ENCODE data around the gene ANO4.

ANO4 gene

DNA sequence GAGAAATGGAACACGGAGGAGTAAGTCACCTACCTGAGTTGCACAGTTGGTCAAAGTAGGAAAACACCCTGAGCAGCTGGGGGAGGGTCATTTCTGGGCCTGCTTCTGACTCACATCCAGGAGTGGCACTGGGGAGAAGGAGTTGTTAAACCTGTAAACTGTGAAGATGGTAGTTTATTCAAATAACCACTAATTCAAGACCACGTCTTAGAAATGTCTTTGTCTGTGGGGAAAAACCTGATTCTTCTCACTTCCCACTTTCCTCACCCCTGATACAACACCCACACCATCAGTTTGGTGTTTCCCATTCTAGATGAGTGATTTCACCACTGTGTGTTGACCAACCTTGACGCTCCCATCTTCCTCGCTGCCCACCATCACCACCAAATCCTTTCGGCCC lies 207.1 kb downstream of the ANO4 start:
- DNase-seq: no peak

DNA sequence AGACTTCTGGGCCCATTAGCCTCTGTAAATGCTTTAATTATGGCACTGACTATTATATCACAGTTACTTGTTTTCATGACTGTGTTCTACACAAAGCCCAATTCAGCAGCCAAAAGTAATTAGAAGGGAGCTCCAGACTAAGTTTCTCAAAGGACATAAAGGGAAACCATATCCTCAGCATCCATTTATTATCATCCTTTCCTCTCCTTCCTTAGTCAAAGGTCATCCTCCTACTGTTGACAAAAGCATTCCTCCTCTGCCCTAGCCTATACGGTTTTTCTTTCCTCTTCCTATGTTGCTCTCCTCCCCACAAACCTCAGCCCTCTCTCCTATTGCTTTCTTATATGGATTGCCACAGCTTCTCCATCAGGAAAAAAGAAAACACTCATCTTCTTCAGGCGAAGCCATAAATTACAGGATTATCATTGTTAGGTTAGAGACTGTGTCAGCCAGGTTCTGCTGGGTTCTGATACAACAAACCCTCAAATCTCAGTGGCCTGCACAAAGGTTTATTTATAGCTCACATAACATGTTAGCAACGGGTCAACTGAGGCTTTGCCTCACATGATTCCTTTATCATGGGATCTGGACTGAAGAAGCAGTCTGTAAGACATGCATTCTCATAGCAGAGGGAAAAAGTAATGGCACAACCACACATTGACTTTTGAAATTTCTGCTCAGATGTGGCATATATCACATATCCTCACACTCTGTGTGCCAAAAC lies 208.3 kb downstream of the ANO4 start:
- DNase-seq: no peak

DNA sequence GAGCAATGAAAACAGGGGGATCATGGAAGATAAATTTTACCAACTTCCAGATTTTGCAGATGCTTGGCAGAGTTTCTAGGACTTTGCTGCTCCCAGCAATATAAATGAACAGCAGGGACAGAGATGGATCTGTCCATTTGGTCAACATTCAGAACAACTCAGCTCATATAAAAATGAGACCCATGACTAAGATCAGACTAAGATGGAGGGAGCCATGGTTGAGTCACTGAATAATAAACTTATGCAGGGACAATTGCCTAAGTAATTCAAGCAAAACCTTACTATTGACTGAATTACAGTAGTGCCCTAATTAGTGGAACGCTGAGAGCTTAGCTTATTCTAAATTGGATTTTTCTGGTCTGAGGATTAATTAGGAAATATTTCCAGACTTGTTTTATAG lies 210.3 kb downstream of the ANO4 start:
- DNase-seq: no peak

DNA sequence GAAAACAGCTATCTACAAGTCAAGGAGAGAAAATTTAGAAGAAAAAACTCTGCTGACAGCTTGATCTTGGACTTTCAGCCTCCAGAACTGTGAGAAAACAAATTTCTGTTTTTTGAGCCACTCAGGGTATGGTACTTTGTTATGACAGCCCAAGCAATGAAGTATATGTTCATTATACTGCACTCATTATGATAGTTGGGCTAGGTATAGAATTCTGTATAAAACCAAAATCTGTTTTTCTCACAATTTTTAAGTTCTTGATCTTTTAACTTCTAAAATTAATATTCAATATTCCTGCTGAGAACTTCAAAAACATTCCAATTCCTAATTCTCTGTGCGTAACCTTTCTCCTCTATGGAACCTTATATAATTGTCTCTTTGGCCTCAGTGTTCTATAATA lies 214.7 kb downstream of the ANO4 start:
- DNase-seq: no peak

DNA sequence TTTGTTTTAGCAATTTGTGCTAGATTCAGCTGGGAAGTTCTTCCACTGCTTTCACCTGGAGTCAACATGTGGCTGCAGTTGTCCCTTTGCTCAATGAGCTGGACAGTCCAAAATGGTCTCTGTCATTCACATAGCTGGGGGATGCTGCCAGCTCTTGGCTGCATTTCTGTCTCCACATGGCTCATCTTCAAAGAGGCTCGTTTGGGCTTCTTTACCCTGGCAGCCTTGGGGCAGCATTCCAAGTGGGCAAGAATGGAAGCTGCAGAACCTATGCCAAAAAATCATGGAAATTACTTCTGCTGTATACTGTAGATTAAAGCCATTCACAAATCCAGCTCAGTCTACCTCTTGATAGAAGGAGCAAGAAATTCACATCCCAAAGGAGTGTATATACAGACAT lies 216.3 kb downstream of the ANO4 start:
- no peak for DNase-seq

DNA sequence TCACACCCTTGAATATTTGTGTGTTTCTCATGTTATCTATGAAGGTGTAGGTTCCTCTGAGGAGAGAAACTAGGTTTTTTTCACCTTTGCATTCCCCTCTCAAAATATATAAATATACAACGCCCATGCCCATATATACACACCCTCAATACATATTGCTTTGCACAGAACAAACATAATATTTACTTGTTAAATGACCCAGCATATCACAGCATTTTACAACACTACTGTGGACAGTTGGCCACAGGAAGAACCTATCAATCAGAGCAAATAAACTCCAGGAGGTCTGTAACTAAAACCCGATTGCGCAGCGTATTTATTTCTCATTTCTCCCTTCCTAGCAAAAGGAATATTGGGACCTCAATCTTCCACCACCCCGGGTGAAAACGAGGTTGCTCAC lies 219.4 kb downstream of the ANO4 start:
- DNase-seq: no peak

DNA sequence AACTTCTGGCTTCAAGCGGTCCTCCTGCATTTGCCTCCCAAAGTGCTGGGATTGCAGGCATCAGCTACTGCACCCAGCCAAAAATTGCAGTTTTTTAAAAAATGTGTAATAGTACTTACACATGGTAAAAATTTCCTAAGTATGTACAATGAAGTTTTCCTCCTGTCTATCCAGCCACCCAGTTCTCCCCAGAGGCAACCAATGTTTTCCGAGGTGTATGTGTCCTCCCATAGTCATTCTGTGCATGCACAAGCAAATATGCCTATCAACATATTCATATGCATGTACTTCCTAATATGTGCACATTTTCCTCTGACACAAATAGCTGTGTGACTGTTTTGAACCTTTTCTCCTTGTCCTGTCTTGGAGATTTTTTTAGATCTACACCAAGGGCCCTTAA lies 220.5 kb downstream of the ANO4 start:
- no peak for DNase-seq

DNA sequence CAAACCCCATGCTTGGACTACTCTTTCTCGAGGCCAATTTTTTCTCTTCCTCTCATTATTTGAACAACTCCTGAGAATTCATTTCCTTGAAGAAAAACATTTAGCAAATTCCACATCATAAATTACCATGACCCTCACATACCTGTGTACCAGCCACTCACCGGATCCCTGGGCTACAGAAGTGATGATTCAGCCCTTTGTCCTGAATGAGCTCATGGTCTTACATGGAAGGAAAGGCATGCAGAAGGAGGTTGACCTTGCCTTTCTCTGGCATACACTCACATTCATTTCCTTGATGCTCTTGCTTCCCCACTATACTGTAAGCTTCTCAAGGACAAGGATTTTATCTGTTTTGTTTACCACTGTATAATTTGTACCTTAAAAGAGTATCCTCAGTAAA lies 224.0 kb downstream of the ANO4 start:
- DNase-seq: no peak

DNA sequence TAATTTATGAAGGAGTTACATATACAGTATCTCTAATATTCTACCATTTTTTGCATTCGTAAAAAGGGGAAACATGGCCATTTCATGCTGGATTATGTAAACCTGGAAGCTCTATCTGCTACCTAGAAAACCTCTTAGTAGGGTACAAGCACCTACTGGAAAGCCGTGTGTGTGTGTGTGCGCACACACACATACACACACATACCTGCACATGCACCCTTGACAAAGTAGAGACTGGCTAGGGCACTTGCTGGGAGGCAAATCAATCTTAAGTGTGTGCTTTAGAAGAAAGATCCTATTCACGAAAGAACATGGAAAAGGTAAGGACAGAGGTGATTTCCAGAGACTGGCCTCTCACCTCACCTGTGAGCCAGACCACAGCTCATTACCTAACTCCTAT lies 224.6 kb downstream of the ANO4 start:
- DNase-seq: no peak

DNA sequence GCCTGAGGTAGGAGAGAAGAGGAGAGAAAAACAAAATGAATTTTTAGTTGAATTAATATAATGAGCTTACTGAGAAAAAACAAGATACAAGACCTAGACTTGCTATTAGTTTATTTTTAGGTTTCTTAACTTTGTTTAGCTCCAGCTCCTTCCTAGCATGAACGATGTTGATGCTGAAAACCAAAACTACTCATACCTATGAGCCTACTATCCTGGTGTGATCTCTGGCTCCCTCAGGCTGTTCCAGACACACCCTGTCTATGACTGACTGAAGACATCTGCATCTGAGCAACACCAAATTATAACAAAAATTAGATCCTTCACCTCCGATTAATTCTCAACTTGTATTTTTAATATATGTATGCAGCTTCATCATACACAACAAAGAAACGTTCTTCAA lies 225.1 kb downstream of the ANO4 start:
- DNase-seq: no peak

DNA sequence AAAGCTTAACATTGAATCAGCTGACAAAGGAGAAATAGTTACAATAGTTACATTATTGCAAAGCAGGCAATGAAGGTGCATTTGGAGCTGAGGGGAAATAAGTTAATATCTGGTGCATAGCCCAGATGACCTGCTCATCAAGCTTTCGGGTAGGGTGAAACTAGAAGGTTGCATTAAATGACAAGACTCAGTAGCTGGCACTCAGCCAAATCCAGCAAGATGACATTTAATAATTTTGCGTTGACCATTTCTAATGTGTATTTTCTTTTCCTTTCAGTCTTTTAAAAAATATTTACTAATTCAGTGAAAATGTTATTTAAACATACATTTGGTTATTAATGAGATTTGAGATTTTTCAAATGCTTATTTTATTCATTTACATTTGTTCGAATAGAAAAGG lies 226.9 kb downstream of the ANO4 start:
- DNase-seq: no peak

DNA sequence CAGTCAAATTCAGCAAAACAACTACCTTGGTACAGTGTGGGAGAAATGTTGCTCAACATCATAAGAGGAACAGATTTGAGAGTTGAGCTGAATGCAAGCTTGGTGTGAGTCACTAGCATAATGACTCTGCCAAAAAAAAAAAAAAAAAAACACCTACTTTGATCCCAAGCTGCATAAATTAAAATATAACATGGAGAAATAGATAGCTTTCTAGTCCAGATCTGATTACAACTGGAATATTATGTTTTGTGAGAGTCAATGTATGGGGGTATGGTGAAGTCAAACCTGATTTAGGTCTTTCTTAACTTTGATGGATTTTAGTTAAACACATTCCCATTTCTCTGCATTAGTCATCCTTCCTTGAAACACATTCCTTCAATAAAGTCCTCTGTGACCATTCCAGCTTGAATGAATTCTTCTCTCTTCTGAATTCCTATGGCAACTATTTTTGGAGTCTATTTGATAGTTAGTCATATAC lies 227.4 kb downstream of the ANO4 start:
- no peak for DNase-seq

DNA sequence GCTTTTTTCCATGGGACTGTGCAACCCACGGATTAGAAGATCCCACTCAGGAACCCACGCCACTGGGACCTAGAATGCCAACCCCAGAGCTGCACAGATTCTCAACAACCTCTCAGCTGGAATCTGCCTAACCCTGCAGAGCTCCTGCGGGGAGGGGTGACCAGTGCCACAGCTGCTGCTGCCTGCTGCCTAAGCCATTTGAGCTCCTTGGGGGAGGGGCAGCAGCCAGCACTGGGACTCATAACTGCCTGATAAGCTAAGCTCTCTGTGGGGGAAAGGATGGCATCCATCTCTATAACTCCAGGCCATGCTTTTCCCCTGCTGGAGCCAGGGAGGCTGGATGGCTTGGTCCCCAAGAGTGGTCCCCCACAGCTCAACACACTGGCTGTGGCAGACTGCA lies 232.6 kb downstream of the ANO4 start:
- DNase-seq: no peak

DNA sequence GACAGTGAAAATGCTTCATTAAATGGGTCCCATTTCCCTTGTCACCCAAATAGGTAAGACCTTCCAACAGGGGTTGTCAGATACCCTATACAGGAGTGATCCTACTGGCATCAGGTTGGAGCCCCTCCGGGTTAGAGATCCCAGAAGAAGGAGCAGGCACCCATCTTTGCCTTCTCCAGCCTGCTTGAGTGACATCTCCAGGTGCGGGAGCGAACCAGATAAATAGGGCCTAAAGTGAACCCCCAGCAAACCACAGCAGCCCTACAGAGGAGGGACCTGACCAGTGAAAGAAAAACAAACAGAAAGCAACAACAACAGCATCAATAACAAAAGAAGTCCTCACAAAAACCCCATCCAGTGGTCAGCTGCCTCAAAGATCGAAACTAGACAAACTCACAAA lies 233.2 kb downstream of the ANO4 start:
- no peak for DNase-seq

DNA sequence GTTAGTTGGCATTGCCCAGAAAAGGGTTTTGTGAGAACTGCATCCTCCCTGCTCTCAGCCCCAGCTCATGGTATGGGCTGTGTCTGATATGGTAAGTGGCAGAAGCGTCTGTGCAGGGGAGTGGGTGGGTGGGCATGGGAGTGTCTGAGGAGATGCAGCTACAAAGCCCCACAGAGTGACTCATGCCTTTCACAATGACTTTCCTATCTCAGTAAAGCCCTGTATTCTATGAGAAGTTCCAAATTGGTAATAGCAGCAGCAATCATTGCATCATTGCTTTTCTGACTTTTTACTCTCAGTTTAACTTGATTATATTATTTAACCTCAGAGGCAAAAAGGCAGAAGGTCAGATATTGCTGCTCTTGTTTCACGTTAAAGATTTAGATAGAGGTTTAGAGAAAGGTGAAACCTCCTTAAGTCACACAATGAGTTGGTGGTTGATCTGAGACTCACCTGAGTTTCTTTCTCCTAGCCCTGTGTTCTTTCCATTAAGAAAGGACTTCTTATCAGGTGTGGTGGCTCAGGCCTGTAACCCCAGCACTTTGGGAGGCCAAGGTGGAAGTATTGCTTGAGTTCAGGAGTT lies 243.8 kb downstream of the ANO4 start:
- peak; percentile 8 for DNase-seq

DNA sequence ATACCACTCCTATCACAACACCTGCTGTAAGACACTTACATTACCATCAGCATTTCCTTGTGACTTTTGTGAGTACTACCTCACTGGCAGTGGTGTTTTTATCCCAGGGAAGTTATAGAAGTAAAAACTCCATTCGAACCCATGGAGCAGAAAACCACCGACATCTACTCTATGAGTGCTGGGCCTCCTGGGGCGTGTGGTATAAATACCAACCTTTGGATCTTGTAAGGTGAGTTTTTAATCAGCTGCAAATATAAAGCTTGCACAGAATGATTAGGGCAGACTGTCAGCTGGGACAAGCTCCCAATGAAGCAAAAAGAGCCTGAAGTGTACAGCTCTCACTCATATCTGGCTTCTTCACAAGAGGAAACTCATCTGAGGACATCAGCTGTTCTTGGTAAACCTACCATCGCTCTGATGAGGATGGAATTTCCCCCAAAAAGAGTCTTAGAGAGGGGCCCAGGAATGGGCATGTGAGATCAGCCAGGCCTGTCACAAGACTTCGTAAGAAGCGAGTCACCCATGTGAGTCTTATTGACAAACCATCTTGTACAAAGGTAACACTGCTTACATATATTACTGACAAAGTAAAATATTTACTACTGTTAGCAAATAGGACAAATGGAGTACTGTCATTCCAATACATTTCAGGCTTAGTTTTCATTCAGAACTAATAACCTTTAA lies 245.4 kb downstream of the ANO4 start:
- DNase-seq: no peak

DNA sequence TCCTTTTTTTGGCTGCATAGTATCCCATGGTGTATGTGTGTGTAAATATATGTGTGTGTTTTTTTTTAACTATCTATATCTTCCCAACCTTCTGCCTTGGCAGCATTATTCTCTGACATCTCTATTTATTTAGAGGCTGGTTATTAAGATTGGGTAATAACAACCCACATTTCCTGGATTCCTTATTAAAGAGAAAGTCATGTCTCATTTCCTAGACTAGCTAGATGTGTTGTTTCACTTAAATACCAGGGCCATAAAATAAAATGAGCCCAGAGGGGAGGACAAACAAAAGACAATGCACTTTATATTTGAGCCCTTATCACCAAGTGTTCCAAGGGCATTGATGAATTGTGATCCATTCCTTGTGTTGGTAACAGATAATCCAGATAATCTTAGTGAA lies 246.4 kb downstream of the ANO4 start:
- DNase-seq: no peak

DNA sequence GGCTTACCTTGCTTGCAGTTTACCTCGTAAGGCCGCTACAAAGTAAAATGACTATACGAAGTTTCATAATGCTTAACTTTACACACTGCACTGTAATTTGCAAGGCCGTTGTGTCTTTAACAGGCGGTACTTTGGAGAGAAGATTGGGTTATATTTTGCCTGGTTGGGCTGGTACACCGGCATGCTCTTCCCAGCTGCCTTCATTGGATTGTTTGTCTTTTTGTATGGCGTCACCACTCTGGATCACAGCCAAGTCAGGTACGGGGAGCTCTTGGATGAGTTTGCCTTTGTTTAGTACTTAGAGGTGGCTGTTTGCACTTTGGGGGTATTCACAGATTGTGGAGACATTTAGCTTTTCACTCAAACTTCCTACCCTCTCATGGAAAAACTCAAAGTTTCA lies 247.6 kb downstream of the ANO4 start:
- no peak for DNase-seq

DNA sequence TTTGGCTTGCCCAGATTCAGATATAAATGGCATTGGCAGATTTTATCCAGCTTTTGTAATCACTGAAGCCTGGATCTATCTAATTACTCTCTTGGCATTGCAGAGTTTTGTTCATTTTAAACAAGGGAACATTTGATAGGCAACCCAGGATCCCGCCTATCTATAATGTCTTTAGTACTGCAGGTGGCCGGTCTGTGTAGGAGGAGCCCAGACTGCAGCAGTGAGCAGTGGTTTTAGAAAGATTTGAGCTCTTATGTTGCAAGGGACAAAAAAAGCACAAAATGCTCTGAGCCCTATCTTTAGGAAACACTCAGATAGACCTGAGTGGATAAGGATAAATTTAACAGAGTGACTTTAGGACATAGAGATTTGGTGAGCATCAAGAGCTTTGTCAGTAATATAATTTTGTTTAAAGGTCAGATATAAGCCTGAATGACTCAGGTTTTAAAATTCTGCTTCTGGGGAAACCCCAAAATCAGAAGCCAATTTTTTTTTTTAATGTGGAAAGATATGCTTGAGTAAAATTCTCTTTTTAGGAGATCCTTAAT lies 250.0 kb downstream of the ANO4 start:
- DNase-seq: no peak

DNA sequence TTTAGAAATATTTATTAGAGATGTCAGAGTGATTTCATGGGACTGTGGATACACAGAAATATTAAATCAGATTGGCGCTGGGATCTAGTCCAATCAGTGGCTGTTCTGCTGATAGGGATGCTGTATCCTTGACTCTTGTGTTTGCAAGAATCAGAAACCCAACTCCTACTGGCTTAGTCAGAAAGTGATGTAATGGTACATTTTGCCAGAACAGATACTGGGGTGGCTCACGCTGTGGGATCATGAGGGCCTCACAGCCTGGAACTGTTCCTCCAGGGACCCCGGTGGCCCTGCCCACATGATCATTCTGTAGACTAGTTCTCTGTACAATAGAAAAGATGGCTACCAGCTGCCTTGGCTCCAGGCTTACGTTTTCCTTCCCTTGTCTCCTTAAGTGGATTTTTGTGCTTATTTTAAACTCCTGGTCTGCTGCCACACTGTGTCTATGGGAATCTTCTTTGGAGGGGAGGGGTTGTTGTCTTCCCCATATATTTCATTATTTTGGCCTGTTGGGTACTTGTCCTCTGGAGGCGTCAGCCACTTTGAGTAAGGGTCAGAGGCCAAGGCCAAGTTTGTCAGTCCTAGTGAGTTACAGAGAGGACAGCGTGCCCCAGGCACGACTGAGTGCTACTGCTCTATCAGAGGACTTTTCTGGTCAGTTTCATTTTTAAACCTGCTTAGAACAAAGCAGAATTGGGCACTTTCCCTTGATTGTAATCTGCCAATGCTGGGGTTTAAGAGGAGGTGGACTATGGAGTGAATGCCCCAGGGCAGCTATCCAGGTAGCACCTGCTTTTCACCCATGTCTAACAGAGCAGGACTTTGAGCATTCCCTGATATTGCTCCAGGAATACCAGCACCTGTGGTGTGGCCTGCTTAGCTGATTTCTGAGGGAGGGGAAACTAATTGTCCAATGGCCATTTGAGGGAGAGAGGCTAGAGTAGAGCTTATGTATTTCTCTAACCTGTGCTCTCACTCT lies 251.2 kb downstream of the ANO4 start:
- DNase-seq: no peak

DNA sequence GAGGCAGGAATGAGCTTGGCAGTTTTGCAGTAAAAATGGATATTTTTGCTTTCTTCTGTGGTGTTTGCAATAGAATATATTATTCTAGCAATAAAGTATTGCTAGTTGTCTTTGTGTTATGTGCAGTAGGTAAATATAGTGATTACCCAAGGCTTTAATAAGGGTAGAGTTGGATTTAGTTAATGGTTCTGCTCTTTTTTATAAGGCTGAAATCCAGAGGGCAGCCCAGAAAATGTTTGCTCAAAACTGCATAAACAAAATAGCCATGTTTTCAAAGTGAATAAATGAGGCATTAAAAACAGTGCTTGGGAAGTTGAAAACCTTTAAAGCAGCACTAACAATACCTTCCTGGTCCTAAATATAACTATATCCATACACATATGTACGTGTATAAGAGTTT lies 253.1 kb downstream of the ANO4 start:
- DNase-seq: no peak

DNA sequence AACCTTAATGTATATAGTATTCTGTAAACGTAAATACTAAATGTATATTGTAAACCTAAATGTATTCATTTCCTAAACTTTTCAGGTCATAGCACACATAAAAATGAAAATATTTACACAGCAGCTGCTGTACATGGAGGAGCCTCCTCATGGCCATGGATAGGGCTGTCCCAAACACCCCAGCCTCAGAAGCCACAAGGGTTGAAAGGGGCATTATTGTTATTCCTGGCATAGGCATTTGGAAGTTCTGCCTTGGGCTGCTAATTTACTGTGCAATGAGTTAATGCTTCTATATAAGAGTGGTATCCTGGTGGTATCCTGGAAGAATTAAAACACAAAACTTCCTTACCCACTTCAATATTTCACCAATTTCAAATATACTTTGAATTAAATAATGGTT lies 256.1 kb downstream of the ANO4 start:
- no peak for DNase-seq

DNA sequence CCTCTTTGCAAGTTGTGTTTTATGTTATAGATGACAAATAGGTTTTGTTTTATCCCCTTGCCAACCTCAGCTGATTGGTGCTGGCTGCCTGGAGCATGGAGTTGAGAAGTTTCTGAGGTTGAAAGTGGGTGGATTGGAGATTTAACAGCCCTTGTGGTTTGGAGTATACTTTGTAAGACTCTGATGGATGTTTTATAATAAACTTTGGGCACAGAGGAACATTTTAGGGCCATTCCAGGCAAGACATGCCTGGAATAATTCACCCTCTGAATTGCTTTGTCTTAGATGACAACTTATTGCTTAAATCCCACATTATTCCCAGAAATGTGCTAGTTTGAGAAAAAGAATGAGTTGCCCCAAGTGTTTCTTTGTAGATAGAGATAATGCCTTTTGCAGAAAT lies 256.6 kb downstream of the ANO4 start:
- DNase-seq: no peak

Data from activated CD4-positive, alpha-beta T cell treated with anti-CD3 and anti-CD28 coated beads for 48 hours (primary cell).